ENCODE data around the gene KBTBD2.
"Not testable (repeated sequence)": the region's sequence is repeated elsewhere in the genome, so short reads cannot be mapped to it uniquely, and the experiment has no call there.

Gene KBTBD2

DNA sequence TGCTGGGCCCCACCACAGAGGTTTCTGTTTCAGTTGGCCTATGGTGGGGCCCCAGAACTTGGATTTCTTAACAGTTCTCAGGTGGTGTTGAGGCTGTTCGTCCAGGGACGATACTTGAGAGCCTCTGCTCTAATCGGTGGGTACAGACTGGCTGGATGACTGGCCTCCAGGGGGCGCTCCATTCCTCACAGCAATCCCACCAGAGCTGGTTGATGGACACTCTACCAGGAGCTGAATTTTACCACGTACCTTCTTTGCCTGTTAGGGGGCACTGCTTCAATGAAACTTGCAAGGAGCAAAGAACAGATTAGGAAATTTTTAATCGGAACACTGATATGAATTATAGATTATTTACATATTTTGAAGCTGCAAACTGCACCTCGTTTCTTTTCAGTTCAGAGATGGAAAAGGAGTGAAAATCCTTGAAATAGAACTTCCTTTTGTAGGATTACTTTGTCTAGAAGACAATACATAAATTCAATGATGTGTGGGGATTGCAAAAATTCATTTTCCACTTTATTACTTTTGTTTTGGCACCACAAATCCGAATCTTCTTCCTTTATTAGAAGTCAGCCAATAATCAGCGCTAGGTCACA lies 44.8 kb downstream of the KBTBD2 start:
- peak; percentile 89 to 93 for DNase-seq
- TF ChIP-seq GATA1 (IDR thresholded peaks at IDR 0.05; ENCODE audit: low read depth, low read length), result no peak
- no peak for TF ChIP-seq POLR2A (IDR thresholded peaks at IDR 0.05; ENCODE audit: low read length)

DNA sequence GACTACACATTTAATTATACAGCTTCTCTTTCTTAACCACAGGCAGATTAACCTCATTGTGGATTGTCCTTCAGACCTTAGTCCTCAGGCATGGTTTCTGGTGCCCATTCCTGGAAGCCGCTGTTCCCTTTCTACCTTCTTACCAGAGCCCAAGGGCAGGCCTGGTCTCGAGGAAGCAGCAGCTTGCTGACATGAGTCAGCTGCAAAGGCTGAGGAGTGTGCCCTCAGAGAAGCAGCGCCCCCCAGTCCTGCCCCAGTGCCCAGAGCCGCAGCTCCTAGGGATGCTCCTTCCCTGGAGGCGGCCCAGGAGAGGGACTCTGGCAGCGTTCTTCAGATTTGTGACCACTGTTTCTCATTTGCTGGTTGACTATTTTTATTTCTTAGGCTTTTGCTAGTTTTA lies 46.8 kb downstream of the KBTBD2 start:
- not testable (repeated sequence) for DNase-seq

DNA sequence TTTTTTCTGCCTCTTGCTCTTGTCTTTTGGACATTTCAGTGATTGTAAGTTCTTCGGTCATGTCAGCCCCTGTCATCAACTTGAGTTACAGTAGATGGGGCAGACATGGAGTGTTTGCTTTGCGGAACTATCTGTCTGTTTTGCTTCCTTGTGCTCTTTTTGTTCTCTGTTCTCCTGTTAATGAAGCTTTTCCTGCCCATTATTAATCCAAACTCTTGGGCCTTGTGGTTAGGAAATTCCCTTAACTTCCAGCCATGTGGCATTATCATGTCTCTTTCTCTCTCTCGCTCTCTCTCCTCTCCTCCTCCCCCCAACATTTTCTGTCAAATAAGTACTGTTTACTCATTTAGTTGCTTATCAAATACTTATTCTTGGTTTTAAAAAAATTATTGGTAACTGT lies 47.8 kb downstream of the KBTBD2 start:
- DNase-seq, result not testable (repeated sequence)

GRCh38 chr7:32839846-32840245 lies 51.7 kb downstream of the KBTBD2 start:
- not testable (repeated sequence) for DNase-seq

DNA sequence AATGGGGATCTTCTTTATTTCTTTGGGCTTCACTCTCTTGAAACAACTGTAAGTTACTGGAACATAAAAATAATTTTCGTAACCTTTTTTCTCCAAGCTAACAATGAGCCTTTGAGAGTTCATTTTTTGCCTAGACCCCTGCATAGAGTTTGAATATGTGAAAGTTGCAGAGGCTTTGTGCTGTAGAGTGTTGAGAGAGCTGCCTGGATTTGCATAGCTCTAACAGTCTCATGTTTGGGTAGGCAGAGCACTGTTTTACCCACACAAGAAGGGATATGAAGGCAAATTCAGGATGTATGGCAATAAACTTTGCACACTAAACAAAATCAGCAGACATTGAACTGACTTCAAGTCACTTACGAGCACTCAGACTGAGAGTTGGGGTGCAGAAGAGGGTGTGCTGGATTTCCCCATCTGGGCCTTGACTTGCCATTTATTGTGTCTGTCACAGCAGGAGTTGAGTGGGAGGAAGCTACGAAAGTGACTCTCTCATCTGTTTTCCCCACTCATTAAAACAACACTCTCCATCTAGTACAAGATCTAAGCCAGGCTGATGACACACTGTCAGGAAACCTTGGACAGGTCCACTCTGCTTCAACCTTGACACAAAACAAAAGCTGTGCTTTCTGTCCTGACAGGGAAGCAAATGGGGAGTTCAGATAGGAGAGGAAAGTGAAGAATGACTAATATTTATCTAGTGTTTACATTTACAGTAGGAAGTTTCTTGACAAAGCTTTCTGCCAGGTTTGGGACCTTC lies 62.4 kb downstream of the KBTBD2 start:
- DNase-seq, result not testable (repeated sequence)

Data from erythroblast (primary cell).